ENCODE measurements around the gene ZFP90.

Gene ZFP90

GRCh38 chr16:68612996-68613395 is 73.9 kb downstream of the ZFP90 start:
- H3K27me3 ChIP-seq (ENCODE audit: control insufficient read depth, insufficient read depth, low read length), result no peaks in the 10 kb centered on the region
- no peak overlapping the region for H3K9ac ChIP-seq (ENCODE audit: low read length)
- H3K36me3 ChIP-seq (ENCODE audit: control insufficient read depth, insufficient read depth, low read length), result no peaks in the 10 kb centered on the region
- no peak overlapping the region for H3K27ac ChIP-seq (ENCODE audit: low read depth, low read length)
- H3K4me3 ChIP-seq (ENCODE audit: low read length), result no peak overlapping the region
- H3K4me1 ChIP-seq (ENCODE audit: control insufficient read depth, insufficient read depth, low read length), result no peaks in the 10 kb centered on the region

GRCh38 chr16:68617734-68618133 is 78.6 kb downstream of the ZFP90 start:
- H3K36me3 ChIP-seq (ENCODE audit: control insufficient read depth, insufficient read depth, low read length), result no peaks in the 10 kb centered on the region
- H3K4me1 ChIP-seq (ENCODE audit: control insufficient read depth, insufficient read depth, low read length), result no peaks in the 10 kb centered on the region
- H3K4me3 ChIP-seq (ENCODE audit: low read length), result no peak overlapping the region
- no peak overlapping the region for H3K27ac ChIP-seq (ENCODE audit: low read depth, low read length)
- no peaks in the 10 kb centered on the region for H3K27me3 ChIP-seq (ENCODE audit: control insufficient read depth, insufficient read depth, low read length)
- H3K9ac ChIP-seq (ENCODE audit: low read length), result no peak overlapping the region
